SH-SY5Y (cell line): ENCODE measurements around the gene CNTN5.

Experiments used
- GATA2 ChIP-seq: IDR thresholded peaks from 2 replicates; pipeline ENCODE4 v1.6.1; 2011; ENCODE audit warnings: mild to moderate bottlenecking, low read depth, low read length
- GATA3 ChIP-seq: IDR thresholded peaks from 2 replicates; pipeline ENCODE4 v1.6.1; 2011; ENCODE audit warnings: low read depth, mild to moderate bottlenecking, low read length, moderate library complexity

The CNTN5 gene

GRCh38 chr11:99812516-99812915 lies 791.8 kb downstream of the CNTN5 start:
- TF ChIP-seq GATA3 = no peak
- TF ChIP-seq GATA2 = no peak

GRCh38 chr11:99814021-99814420 lies 793.3 kb downstream of the CNTN5 start:
- TF ChIP-seq GATA2 (no peak), GATA3 (no peak)

GRCh38 chr11:99814738-99815137 lies 794.0 kb downstream of the CNTN5 start:
- TF ChIP-seq GATA3 (no peak), GATA2 (no peak)

- no peak for TF ChIP-seq GATA2
- no peak for TF ChIP-seq GATA3
Observed at GRCh38 chr11:99818991-99819390, 798.2 kb downstream of the CNTN5 start.

- no peak for TF ChIP-seq GATA3
- no peak for TF ChIP-seq GATA2
Observed at GRCh38 chr11:99822846-99823565, 802.3 kb downstream of the CNTN5 start.

- TF ChIP-seq GATA2 (no peak), GATA3 (no peak)
Observed at GRCh38 chr11:99841885-99842284, 821.1 kb downstream of the CNTN5 start.

- TF ChIP-seq GATA3 (no peak), GATA2 (no peak)
Observed at GRCh38 chr11:99865951-99866350, 845.2 kb downstream of the CNTN5 start.

GRCh38 chr11:99881610-99882009 lies 860.9 kb downstream of the CNTN5 start:
- no peak for TF ChIP-seq GATA2
- no peak for TF ChIP-seq GATA3

- no peak for TF ChIP-seq GATA3
- TF ChIP-seq GATA2 = no peak
Observed at GRCh38 chr11:99884750-99885149, 864.0 kb downstream of the CNTN5 start.

- TF ChIP-seq GATA3 = no peak
- no peak for TF ChIP-seq GATA2
Observed at GRCh38 chr11:99887481-99887880, 866.7 kb downstream of the CNTN5 start.

GRCh38 chr11:99893811-99894210 lies 873.1 kb downstream of the CNTN5 start:
- TF ChIP-seq GATA2 (no peak), GATA3 (no peak)

- TF ChIP-seq GATA3 = no peak
- no peak for TF ChIP-seq GATA2
Observed at GRCh38 chr11:99901175-99901574, 880.4 kb downstream of the CNTN5 start.

- TF ChIP-seq GATA3 (no peak), GATA2 (no peak)
Observed at GRCh38 chr11:99911116-99911515, 890.4 kb downstream of the CNTN5 start.

GRCh38 chr11:99916078-99916477 lies 895.3 kb downstream of the CNTN5 start:
- no peak for TF ChIP-seq GATA3
- no peak for TF ChIP-seq GATA2

GRCh38 chr11:99918761-99919160 lies 898.0 kb downstream of the CNTN5 start:
- no peak for TF ChIP-seq GATA2
- TF ChIP-seq GATA3 = no peak

GRCh38 chr11:99920956-99921355 lies 900.2 kb downstream of the CNTN5 start:
- TF ChIP-seq GATA3 (no peak), GATA2 (no peak)
